ENCODE measurements around the gene CPEB4.

Gene CPEB4

DNA sequence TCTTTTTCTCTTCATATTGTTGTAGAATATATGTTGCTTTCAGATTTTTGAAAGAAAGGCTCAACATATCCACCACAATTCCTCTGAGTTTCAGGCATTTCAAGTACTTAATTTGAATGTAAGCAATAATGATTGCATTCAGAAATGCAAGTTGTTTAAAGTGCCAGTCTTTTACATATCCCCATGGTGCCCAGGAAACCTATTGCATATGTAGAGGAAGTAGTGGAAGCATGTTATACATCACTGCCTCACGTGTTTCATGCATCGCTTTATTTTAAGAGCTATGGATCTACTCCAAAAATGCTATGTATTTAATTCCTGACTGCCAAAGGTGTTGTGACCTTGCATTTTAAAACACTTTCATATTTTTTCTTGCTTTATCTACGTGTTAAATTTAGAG, 28.1 kb downstream of the CPEB4 start:
- DNase-seq, result no peak

DNA sequence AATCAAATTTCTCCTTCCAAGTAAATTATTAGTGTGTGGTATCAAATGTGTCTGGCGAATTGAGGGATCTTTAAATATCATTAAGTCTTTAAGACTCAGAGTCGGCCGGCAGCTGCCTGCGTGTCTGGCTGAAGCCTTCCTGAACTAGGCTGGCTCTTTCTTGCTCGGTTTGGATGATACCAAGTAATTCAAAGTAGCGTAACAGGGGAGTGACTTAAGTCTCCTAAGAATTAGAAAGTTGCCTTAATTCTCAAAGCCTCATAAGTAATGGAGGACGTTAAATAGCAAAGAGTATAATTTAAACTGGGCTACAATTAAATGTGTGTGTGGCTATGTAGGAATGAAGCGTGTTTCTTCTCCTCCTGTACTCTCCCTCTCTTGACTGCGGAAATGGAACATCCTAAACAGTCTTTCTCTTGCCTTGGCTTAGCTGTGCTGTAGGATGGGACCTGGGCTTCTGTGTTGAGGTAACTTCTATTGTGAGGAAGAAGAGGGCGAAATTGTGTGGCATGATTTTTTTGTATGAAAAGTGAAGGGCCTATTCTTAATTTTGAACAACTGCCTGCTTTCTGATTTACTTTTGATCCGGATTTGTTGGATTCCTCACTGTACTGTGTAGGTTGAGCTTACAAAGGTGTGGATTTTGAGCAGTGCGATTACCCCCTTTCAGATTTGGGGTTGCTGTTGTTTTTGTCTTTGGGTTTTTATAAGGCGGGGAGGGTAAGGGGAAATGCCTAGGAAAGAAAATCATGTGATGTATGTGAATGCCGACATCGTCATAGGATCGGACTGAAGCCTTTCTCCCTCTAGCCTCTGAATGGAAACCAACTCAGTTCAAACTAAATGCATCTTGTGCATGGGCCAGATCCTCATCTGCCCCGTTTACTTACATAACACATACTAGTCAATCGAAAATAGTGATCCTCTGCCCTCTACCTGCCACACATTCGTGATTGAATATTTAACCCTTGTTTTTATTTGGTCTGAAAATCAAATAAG, 29.9 kb downstream of the CPEB4 start:
- DNase-seq, result peak; percentile 56

DNA sequence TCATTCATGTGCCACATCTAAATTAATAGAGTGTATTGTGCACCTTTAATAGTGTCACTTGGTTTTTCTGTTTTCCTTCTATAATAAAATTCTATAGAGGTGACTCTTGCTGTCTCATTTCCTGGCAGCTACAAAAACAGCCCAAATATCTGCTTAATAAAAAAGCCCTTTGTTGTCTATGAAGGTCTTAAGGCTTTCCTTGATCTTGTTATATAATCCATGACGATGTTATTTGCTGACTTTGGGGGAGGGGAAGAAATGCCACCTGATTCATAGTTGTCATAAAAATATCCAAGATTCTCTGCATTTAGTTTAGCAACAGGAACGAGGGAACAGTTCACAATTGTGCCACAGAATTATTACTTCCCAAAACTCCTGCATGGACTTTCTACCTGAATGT, 31.3 kb downstream of the CPEB4 start:
- DNase-seq, result no peak

DNA sequence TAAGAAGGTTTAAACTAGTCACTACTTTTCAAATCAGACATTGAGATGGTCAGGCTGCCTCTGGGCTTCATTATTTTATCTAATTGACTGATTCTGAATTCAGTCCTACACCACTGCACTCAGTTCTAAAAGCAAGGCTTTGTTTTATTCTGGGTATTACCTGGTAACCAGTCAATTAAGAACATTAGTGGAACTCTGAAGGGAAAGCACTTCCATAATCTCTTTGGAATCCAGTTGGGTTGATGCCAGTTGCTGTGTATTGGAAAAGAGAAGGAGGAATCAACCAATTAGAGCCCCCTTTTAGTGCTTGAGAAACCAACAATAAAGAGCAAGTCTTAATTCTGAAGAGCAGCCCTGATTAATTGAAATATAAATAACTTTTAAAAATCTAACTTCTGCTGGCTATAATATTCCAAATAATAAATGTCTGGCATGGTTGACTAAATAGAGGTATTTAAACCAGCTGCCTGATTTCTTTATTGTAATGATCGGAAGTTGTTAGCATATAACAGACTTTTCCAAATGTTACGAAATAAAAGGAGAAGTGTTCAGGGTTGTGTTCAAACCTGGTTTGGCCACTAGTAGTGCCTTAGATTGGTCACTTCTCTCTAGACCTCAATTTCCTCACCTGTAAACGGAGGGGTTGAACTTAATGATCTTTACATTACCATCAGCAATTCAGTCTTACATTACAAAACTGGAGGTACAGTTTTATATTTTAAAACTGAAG, 32.0 kb downstream of the CPEB4 start:
- DNase-seq, result no peak

DNA sequence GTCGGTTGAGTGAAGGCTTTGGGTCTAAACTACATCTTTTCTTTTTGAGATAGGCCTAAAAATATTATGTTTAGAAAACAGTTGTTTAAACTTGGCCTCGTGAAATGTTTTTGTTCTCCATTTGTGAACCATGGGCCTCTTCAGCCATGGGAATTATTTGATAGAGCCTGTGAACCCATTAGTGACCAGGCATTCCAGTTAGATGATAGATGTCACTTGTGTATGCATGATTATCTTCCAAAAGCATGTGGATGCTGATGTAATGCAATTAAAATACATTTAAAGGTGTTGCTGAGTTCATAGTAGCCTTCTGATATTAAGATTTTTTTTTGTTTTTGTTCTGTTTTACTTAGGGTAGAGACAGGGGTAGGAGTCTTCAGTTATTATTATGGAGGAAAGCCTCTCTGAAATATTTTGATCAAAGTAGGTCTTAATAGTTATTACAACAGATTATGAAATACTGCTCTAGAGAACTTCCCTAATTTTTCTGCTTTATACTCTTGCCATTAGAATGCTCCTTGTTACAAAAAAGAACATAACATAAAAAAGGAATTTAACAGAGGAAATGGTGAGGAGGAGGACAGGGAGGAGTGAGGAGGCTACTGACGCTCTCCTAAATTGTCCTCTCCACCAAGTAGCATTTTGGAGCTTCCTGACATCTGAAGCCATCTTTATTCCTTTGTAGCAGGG, 32.9 kb downstream of the CPEB4 start:
- no peak for DNase-seq

DNA sequence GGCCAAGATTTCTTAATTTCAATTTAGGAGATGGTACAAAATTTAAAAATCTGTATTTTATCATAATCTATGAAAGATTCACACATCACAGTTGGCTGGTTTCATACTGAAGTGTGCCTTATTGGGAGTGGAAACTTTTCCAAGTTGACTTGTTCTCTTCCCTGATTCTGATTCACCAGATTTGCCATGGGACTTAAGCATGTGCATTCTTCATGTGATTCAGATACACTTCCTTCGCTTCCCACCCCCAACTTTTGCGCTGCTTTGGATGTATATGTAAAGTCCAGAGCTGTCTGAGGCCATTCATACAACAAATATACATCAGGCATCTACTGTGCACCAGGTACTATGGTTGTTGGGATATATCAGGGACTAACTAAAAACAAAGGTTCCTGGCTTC, 34.4 kb downstream of the CPEB4 start:
- DNase-seq, result no peak

DNA sequence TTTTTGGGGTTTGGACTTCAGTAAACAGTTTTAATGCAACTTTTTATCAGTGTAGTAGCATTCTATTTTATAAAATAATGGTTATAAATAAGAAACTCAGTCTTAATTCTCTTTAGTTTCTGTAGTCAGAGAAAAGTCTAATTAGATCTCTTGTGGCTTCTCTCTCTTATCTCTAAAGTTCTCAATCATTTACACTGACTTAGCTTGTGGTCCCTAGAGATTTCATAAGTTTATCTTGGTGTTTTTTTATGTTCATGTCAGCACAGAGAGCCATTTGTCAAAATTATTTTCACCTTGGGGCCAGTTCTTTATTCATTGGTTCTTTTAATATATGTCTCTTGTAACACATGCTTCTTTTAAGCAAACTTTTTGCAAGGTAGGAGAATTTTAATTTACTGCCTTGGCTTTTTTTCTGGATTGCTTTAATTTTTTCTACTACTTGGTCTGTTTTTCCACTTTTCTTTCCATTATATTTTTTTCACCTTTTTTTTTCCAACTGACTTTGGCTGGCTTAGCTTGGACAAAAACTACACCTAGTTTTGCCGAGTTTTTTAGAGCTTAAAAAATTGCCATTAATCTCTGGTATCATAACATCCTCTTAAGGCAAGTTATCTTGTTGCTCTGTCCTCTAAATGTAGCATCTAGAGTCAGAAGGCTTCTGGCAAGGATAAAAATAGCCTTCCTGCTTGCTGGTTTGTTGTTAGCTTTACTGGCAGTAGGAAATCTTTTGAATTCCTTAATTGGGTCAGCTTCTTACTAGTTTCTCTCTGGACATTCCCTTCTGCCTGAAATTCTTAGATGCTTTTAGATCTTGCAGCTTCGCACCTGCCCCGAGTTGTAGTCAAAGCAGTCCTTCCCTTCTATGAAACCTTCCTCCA, 35.3 kb downstream of the CPEB4 start:
- no peak for DNase-seq

DNA sequence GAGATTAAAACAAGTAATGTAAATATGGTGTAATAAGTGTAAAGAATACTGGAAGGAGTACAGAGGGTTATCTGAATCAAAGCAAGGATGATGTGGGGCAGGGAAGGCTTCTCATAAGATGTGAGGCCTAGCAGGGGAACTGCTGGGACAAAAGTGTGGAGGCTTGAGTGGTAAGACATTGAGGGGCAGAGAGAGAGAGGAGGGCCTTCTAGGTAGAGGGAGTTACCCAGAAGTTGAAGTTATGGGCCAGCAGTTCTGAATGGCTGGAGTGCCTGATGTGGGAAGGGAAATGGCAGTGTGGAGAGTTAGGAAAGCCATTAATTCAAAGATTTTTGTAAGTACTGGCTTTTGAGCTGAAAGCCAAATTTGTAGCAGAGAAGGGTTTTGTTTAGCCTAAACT, 36.8 kb downstream of the CPEB4 start:
- no peak for DNase-seq

DNA sequence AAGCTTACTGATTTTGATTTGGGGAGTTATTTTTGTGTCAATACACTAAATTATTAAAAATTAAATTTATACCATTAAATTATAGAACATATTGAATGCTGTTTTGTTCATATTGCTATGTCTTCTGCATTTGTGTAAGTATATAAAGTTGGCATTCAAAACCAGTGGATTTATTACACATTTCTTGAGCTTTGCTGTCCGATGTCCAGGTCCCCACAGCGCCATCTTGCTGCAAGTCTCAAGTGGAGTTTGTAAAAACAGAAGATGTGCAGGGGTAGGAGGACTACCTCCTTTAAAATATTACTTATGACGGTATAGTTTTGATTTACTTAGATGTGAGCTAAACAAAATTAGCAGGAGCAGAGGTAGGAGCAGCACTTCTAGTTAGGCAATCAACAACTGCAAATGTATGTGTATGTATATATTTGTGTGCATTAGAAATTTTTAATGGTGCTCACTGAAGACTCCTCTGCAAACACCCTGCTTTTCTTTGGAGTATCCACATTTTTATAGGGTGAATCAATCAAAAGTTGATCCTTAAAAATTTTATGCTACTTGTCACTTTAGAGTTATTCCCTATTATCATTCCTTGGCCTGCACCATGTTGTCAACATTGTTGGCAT, 37.4 kb downstream of the CPEB4 start:
- DNase-seq, result peak; percentile 42

DNA sequence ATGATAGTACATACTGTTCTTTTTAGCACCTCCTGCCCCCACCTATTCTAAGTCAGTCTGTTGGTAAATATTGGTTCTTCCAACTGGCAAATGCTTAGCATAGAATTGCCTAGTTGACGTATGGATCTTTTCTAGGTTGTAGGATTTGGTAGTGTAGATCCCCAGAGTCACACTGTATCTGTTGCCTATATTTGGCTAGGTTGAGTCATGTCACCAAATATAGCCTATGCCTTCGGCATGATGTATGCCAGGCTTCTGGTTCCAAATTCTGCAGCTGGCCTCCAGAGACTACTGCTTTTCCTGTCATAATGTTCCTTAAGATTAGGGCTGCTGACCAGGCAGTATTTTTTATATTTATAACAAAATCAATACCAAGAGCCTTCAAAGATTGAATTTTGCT, 38.2 kb downstream of the CPEB4 start:
- DNase-seq, result no peak

DNA sequence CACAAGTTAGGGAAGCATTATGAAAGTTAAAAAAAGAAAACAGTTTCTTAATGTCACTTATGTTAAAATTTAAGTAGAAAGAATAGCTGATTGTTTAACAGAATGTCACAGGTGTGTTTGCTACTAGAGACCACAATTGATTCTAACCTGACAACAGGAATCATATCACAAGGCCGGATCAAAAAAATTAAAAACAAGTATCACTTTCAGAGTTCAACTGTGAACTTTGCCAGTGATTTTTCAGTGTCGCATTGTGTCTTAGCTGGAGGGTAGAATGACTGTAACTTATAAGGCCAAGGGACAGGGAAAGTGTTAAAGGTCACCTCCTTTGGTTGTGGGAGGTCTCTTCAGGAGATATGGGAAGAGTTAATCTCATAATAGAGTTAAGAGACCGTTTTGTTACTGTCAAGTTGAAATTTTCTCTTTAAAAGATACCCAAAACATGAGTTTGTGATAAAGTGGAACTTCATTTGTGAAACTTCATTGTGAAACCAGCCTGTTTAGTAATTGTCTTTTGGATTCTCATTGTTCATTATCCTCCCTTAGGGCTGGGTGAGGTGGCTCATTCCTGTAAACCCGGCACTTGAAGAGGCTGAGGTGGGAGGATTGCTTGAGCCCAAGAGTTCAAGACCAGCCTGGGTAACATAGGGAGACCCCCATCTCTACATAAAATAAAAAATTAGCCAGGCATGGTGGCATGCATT, 40.9 kb downstream of the CPEB4 start:
- no peak for DNase-seq

DNA sequence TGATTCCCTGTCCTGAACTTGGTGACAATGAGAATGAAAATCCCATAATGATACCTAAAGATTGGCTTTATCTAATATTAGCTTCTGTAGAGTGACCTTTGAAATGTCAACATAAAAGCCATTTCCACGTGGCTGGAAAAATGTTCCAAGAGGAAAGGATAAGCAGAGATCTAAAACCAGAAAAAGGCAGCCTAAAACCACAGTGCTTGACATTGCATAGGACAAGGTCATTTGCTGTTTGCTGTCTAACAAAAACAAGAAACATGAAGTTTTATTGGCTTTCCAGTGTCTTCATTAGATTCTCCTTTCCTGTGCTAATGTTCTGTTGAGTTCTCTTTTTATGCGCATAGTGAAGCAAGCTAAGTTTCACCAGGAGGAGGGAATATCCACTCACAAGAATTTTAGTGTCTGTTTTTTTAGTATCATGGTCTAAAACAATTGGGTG, 44.6 kb downstream of the CPEB4 start:
- DNase-seq, result no peak

DNA sequence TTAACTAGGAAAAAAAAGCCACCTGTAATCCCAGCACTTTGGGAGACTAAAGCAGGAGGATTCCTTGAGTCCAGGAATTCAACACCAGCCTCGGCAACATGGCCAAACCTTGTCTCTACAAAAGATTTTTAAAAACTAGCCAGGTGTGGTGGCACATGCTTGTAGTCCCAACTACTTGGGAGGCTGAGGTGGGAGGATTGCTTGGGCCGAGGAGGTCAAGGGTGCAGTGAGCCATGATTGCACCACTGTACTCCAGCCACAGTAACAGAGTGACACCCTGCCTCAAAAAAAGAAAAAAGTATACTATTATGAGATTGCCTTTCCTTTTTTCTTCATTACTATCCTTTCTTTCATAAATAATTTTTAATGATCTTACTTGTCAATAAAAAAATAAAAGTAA, 45.8 kb downstream of the CPEB4 start:
- no peak for DNase-seq

DNA sequence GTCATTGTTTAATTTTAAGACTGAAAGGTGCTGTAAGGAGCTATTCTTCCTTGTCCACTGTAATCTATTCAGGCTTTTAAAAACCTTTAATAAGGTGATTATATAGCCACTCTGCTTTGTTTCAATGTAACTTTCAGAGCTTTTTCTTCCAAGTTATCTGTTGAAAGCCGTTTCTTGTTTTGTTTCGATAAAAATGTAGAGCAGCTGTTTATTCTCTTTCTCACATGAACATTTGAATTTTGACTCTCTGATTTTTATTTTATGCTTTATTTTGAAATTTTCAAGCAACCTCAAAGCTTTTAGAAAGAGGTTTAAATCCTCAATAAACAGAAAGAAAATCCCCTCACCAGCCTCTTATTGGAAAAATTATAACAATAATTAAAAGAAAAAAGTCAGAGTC, 47.2 kb downstream of the CPEB4 start:
- no peak for DNase-seq

DNA sequence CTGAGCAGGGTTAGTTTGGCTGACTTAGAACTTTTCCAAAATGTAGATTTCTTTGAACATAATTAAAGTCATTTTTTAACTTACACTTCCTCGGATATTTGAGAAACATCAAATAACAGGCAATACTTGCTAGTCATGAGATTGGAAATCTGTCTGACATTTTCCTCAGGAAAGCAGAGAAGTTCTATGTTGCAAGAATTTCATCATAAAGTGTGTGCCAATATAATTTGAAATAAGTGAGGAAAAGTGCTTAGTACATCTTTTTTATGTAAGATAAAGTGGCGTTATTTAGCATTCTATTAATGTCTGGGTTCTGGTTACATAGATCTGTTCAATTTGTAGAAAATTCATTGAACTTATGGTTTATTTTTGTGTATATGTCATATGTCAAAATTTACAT, 52.1 kb downstream of the CPEB4 start:
- DNase-seq, result no peak

DNA sequence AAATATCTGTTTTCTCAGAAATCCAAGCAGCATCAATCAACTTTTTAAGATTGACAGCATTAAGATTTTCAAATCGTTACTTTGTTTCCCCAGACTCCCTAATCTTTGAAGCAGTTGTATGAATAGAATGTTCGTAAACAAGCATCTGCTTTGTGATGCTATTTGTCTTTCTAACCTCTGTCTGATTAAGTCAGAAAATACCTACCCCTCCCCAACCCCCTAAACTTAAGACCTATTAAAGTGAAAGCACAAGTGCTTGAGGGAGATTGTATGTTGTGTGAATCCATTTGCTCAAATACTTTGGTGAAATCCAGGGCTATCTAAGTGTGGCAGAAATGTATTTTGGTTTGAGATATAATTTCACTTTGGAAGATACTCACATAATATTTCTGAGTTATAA, 53.0 kb downstream of the CPEB4 start:
- no peak for DNase-seq

DNA sequence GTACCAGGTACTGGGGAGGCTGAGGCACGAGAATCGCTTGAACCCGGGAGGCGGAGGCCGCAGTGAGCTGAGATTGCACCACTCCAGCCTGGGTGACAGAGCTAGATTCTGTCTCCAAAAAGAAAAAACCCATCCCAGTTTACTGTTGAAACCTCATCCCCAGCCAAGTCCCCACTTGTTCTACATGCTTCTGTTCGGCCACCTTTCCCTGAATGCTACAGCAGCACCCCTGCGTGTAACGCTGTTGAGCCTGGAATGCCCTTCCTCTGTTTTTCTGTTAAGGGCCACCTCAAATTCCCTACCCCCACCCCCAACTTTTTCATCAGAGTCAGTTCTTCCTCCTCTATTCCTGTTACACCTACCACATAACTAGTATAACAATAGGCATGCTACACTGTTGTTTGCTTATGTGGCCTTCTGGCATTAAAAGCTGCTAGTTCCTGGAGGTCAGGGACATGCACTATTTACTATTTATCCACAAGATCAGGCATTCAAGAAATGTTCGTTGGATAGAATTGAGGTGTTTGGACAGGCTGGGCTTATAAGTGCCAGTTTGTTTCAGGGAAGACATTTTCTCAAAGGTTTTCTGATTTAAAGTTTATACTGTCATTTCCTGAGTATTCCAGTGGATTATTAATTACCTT, 53.7 kb downstream of the CPEB4 start:
- DNase-seq, result no peak

DNA sequence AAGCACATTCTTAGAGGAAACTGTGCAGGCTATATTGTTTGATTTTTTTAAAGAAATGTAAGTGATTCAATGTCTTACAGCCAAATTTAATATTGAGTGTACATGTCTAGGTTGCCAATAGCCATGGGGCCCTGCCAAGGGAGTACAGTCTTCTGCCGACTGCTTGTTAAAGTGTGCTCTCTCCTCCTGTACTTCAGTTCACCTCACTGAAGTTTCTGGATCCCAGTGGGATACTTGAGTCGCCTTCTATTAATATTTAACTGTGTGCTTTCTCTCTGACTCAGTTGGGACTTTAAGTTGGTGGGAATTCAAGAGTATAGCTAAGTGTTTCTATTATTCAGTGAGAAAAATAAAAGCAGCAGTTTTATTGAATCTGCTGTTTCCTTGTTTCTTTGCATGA, 56.4 kb downstream of the CPEB4 start:
- no peak for DNase-seq

DNA sequence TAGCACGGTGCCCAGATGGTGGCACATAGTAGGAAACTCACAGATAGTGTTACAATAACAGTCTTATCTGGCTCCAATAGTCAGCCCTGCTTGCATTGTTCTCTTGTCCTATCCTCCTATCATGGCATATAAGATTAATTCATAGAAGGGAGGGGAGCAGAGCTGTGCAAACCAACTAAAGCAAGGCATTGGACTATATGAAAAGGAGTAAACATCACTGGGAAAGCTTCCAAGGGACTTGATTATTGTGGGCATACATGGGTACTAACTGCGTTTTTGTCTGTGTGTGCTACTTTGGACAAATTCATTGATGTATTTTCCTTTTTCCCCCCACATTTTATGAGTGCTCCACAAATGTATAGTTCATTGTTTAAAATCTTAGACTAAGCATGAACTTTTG, 57.0 kb downstream of the CPEB4 start:
- DNase-seq, result no peak

DNA sequence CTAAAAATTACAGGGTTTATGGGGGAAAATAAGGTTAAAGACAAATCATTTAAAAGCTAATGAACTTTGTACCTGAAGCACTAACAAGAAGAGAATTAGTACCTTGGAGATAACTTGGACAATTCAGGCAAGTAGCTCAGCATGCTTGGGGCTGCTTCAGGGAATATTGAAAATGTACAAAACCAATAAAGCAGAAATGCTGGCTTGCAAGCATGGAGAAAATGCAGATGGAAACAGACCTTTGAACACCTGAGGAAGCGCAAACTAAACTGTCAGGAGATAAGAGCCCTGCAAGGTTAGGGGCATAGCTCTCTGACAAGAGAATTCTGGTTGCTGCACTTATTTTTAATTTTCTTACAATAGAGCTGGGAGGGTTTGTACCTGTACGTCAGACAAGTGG, 58.2 kb downstream of the CPEB4 start:
- DNase-seq, result no peak

DNA sequence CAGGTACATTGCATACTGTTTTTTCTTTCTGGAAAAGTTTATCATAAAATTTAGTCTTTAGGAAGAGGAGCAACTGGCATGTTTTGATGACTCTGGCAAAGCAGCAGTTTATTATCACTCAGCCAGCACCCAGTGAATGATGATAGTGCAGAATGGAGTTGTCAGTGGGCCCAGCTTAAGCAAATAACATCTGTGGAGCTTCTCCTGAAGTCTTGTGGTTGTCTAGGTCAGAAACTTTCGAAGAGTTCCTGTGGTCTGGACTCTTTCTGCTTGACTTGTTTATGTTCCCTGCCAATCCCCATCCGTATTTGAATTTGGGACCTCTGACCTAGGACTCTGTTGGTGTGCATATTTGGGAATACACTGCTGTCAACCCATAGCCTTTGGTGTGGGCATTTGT, 62.7 kb downstream of the CPEB4 start:
- no peak for DNase-seq
